CD14-positive monocyte (primary cell): Measurements from ENCODE around the gene MYO16. TPM values are rescaled to one million over a fixed set of nuclear protein-coding genes. Genes with fewer than 3 reads are reported as not detected.

ENCODE experiments used
- DNase-seq, 3 donors: peaks; one replicate each; pipeline ENCODE4 v3.0.0-alpha.2; 2011 to 2022
- H2AFZ ChIP-seq: 2 replicates; pipeline ENCODE4 v1.6.0; 2012; ENCODE audit warnings: mild to moderate bottlenecking, low read depth, low read length, inconsistent platforms; ENCODE audit not compliant: insufficient read depth, poor library complexity, severe bottlenecking
- H3K27ac ChIP-seq, 2 donors: 1 replicate in 1 of 2; 2 replicates in 1 of 2; pipeline ENCODE4 v1.5.1; 2012 to 2013; ENCODE audit warnings: low read length in 2 of 2, control low read depth in 1 of 2, inconsistent platforms in 1 of 2, low read depth in 1 of 2, mild to moderate bottlenecking in 1 of 2
- H3K27me3 ChIP-seq, 2 donors: one replicate each; pipeline versions ENCODE4 v1.6.0 to v1.6.1; 2011 to 2013; ENCODE audit warnings: low read length in 2 of 2; ENCODE audit not compliant: control insufficient read depth in 2 of 2, insufficient read depth in 2 of 2
- H3K36me3 ChIP-seq, 2 donors: replicated peaks in 1 of 2; 1 replicate in 1 of 2; 2 replicates in 1 of 2; pipeline versions ENCODE4 v1.5.1 to v1.6.1; 2012 to 2013; ENCODE audit warnings: low read length in 2 of 2, control low read depth in 1 of 2, inconsistent platforms in 1 of 2, mild to moderate bottlenecking in 1 of 2; ENCODE audit not compliant: insufficient read depth in 2 of 2, control insufficient read depth in 1 of 2
- H3K4me1 ChIP-seq, 2 donors: 1 replicate in 1 of 2; 2 replicates in 1 of 2; pipeline versions ENCODE4 v1.5.1 to v1.6.1; 2012 to 2013; ENCODE audit warnings: low read length in 2 of 2, control low read depth in 1 of 2, inconsistent platforms in 1 of 2, mild to moderate bottlenecking in 1 of 2, moderate library complexity in 1 of 2; ENCODE audit not compliant: insufficient read depth in 2 of 2, control insufficient read depth in 1 of 2
- H3K4me2 ChIP-seq: replicated peaks from 2 replicates; pipeline ENCODE3; 2012; ENCODE audit warnings: low read length, moderate library complexity, mild to moderate bottlenecking; ENCODE audit not compliant: poor library complexity, severe bottlenecking; ENCODE audit errors: extremely low read depth
- H3K4me3 ChIP-seq, 3 experiments: fragments of 200-600 bp in 1 of 3; sonication (generic) in 1 of 3; replicated peaks in 1 of 3; 1 replicate in 2 of 3; 2 replicates in 1 of 3; pipeline ENCODE4 v1.5.1; 2011 to 2013; ENCODE audit warnings: low read length in 3 of 3, mild to moderate bottlenecking in 3 of 3, control low read depth in 2 of 3, low read depth in 2 of 3, inconsistent platforms in 1 of 3, moderate library complexity in 1 of 3
- H3K79me2 ChIP-seq: 2 replicates; pipeline ENCODE4 v1.6.0; 2012; ENCODE audit warnings: mild to moderate bottlenecking, control low read depth, inconsistent platforms, low read length, moderate library complexity; ENCODE audit not compliant: insufficient read depth
- H3K9ac ChIP-seq: 2 replicates; pipeline ENCODE4 v1.6.0; 2017; ENCODE audit warnings: low read length, mild to moderate bottlenecking; ENCODE audit not compliant: insufficient read depth, poor library complexity, severe bottlenecking
- H3K9me3 ChIP-seq, 2 donors: replicated peaks in 1 of 2; 1 replicate in 1 of 2; 2 replicates in 1 of 2; pipeline versions ENCODE4 v1.5.1 to v1.6.1; 2012 to 2013; ENCODE audit warnings: low read length in 2 of 2, control low read depth in 1 of 2; ENCODE audit not compliant: control insufficient read depth in 1 of 2, insufficient read depth in 1 of 2
- H4K20me1 ChIP-seq: 2 replicates; pipeline ENCODE4 v1.6.0; 2012; ENCODE audit warnings: mild to moderate bottlenecking, low read length, control low read depth, moderate library complexity; ENCODE audit not compliant: insufficient read depth
- H3K27ac Mint-ChIP-seq, 7 donors: one replicate each; pipeline ENCODE4 v1.8.0; 2020; ENCODE audit warnings: mild to moderate bottlenecking in 7 of 7, mixed read lengths in 7 of 7, moderate library complexity in 6 of 7, inconsistent platforms in 2 of 7
- H3K27me3 Mint-ChIP-seq, 3 donors: one replicate each; pipeline ENCODE4 v1.8.0; 2021 to 2022; ENCODE audit warnings: low read depth in 3 of 3, mild to moderate bottlenecking in 3 of 3, mixed read lengths in 3 of 3, moderate library complexity in 3 of 3, inconsistent platforms in 1 of 3
- H3K36me3 Mint-ChIP-seq, 2 donors: one replicate each; pipeline ENCODE4 v1.8.0; 2020; ENCODE audit warnings: mixed read lengths in 2 of 2, inconsistent platforms in 1 of 2, mild to moderate bottlenecking in 1 of 2
- H3K4me1 Mint-ChIP-seq: one replicate; pipeline ENCODE4 v1.8.0; 2020; ENCODE audit warnings: mild to moderate bottlenecking, mixed read lengths
- H3K4me3 Mint-ChIP-seq, 2 donors: one replicate each; pipeline ENCODE4 v1.8.0; 2020; ENCODE audit warnings: mild to moderate bottlenecking in 2 of 2, mixed read lengths in 2 of 2, moderate library complexity in 1 of 2
- H3K9me3 Mint-ChIP-seq, 7 donors: one replicate each; pipeline ENCODE4 v1.8.0; 2020 to 2022; ENCODE audit warnings: mixed read lengths in 7 of 7, mild to moderate bottlenecking in 6 of 7, moderate library complexity in 6 of 7, inconsistent platforms in 2 of 7
- WGBS: methylation state at CpG from one replicate; pipeline ENCODE4 v1.1.5; 2013; ENCODE audit warnings: missing lambda C conversion rate; ENCODE audit not compliant: insufficient coverage; 5-methylcytosine and 5-hydroxymethylcytosine counted together
- intact Hi-C, 2 donors: fragments of 100-400 bp; cut with micrococcal nuclease; formaldehyde crosslinking; loops; one replicate each; pipeline versions ENCODE4 v1.15.0 to v1.15.1; 2023
- polyA plus RNA-seq, 3 donors: library from polyadenylated mRNA; depleted of rRNA in 1 of 3; unstranded in 2 of 3; stranded (reverse) in 1 of 3; fragments of 300-500 nt in 2 of 3; fragments of >200 nt in 1 of 3; fragmentation: Illumina TruSeq in 2 of 3; gene quantifications; 1 replicate in 2 of 3; 2 replicates in 1 of 3; pipeline ENCODE4 v1.2.3, GENCODE V29; 2012 to 2021
- TF ChIP-seq, protein P1 (sequence below): fragments of 200-600 bp; IDR thresholded peaks from one replicate; pipeline ENCODE4 v1.8.0; 2022; ENCODE audit warnings: antibody characterized with exemption, mild to moderate bottlenecking

MYO16 gene
- polyA plus RNA-seq, 3 donors, result not detected

GRCh38 chr13:109212650-109213049 is 583.2 kb downstream of the MYO16 start:
- no peaks in the 10 kb centered on the region for H3K4me1 ChIP-seq
- H3K9me3 Mint-ChIP-seq, result peaks cover 0 to 1% (median 0%) of the 10 kb centered on the region in 7 donors
- H3K9ac ChIP-seq, result no peak overlapping the region
- H3K36me3 ChIP-seq, result no peaks in the 10 kb centered on the region
- H3K4me1 Mint-ChIP-seq, result no peaks in the 10 kb centered on the region
- H3K36me3 Mint-ChIP-seq, result no peaks in the 10 kb centered on the region
- 100% methylated on average over 4 of the region's 4 CpGs for WGBS
- H3K4me3 Mint-ChIP-seq, result no peak overlapping the region
- H3K79me2 ChIP-seq, result no peaks in the 10 kb centered on the region
- H3K27ac Mint-ChIP-seq, result no peak overlapping the region
- H3K27ac ChIP-seq, result no peak overlapping the region
- no peak overlapping the region for H3K4me3 ChIP-seq
- intact Hi-C loops, result no loop called here
- H3K9me3 ChIP-seq, result no peaks in the 10 kb centered on the region
- H3K27me3 ChIP-seq, result no peaks in the 10 kb centered on the region
- peaks cover 0 to 4% (median 2%) of the 10 kb centered on the region in 3 donors for H3K27me3 Mint-ChIP-seq
- no peak overlapping the region for H3K4me2 ChIP-seq
- TF ChIP-seq, protein P1, sequence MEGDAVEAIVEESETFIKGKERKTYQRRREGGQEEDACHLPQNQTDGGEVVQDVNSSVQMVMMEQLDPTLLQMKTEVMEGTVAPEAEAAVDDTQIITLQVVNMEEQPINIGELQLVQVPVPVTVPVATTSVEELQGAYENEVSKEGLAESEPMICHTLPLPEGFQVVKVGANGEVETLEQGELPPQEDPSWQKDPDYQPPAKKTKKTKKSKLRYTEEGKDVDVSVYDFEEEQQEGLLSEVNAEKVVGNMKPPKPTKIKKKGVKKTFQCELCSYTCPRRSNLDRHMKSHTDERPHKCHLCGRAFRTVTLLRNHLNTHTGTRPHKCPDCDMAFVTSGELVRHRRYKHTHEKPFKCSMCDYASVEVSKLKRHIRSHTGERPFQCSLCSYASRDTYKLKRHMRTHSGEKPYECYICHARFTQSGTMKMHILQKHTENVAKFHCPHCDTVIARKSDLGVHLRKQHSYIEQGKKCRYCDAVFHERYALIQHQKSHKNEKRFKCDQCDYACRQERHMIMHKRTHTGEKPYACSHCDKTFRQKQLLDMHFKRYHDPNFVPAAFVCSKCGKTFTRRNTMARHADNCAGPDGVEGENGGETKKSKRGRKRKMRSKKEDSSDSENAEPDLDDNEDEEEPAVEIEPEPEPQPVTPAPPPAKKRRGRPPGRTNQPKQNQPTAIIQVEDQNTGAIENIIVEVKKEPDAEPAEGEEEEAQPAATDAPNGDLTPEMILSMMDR, result no peak
- no peak for DNase-seq
- H4K20me1 ChIP-seq, result no peaks in the 10 kb centered on the region
- H2AFZ ChIP-seq, result no peak overlapping the region

DNA sequence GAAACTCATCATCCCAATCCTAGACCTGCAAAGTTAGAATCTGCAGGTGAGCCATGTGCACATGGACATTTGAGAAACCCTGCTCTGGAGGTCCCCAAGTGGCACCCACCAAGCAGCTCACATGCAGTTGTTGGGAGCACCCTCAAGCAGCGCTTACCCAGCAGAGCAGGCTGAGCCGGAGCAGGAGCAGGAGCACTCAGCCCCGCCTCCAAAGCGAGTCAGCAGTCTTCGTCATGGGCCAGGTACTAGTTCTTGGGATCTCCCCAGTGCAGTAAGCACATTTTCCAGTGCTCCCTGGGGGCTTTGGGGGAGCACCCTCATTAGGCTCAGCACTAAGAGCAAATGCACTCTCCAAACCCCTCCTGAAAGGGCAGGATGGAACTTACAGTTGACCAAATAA is 584.3 kb downstream of the MYO16 start:
- no peak for DNase-seq
- Histone ChIP-seq H2AFZ (no peak overlapping the region), H3K27ac (no peak overlapping the region), H3K9me3 (no peaks in the 10 kb centered on the region), H3K4me1 (no peaks in the 10 kb centered on the region), H3K27me3 (no peaks in the 10 kb centered on the region), H4K20me1 (no peaks in the 10 kb centered on the region), H3K4me3 (no peak overlapping the region), H3K79me2 (no peaks in the 10 kb centered on the region), H3K4me2 (no peak overlapping the region), H3K36me3 (no peaks in the 10 kb centered on the region), H3K9ac (no peak overlapping the region)
- TF ChIP-seq, protein P1, result no peak
- no peak overlapping the region for H3K27ac Mint-ChIP-seq
- peaks cover 0 to 4% (median 2%) of the 10 kb centered on the region in 3 donors for H3K27me3 Mint-ChIP-seq
- no peaks in the 10 kb centered on the region for H3K36me3 Mint-ChIP-seq
- no peak overlapping the region for H3K4me3 Mint-ChIP-seq
- intact Hi-C loops, result no loop called here
- no peaks in the 10 kb centered on the region for H3K4me1 Mint-ChIP-seq
- WGBS, result 88% methylated on average over 5 of the region's 5 CpGs
- peaks cover 0 to 1% (median 0%) of the 10 kb centered on the region in 7 donors for H3K9me3 Mint-ChIP-seq
